ENCODE results near the gene ERBB4.
A peak's percentile ranks its signal among the peaks of the same experiment; 100 is the strongest.

ERBB4 gene

DNA sequence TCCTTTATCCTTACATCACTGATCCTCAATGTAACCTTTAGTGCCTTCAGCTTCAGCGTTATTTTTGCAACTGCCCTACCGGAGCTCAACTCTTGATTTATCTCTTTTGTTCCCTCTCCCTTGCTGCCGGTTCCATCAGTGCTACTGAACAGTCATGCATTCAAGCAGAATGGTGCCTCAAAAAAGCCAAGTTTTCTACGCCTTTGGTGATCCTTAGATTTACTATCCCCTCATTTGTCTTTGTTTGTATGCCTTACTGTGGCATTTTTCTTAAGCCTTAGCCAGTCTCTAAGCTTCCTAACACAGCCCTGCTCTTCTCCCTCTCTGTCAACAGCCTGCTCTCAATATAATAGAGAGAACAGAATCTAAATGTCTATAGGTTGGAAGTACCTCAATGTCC lies 1134.5 kb downstream of the ERBB4 start:
- TF ChIP-seq GATA2 (IDR thresholded peaks at IDR 0.05; ENCODE audit: low read depth, low read length): no peak
- no peak for TF ChIP-seq GATA3 (IDR thresholded peaks at IDR 0.05; ENCODE audit: low read depth, low read length)

DNA sequence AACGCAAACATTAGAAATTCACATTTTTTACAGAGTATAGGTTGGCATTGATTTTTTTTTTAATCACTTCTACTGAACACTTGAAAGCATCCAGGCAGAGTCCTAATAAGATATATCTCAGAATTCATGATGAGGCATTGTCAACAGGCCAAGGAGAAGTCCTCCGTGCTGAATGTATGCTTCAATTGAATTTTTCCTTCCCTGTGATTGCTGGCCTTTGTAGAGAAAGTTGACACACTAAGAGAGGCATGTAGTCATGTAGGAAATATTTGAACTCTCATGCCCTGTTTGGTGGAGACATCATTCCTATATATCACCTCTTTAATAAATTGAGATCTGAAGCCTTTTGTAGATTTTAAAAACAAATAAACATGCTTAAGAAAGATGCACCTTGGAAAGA lies 1137.3 kb downstream of the ERBB4 start:
- no peak for TF ChIP-seq GATA3 (IDR thresholded peaks at IDR 0.05; ENCODE audit: low read depth, low read length)
- TF ChIP-seq GATA2 (IDR thresholded peaks at IDR 0.05; ENCODE audit: low read depth, low read length): no peak

DNA sequence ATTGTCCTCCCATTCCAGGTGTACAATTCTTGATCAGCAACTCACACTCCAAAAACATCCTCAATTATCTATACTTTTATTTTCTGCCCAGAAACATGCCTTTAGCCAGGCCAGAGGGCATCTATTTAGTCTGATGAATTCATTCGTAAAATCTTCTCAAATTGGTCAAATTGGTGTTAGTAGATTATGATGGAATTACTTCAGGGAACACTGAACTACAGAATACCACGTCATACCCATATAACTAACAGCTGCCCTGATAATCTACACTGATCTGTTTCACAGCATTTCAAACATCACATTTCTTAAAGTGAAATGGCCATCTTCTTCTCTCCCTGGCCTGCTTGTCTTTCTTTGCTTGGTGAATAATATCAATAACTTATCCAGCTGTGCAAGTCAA lies 1140.8 kb downstream of the ERBB4 start:
- TF ChIP-seq GATA3 (IDR thresholded peaks at IDR 0.05; ENCODE audit: low read depth, low read length) (no peak), GATA2 (IDR thresholded peaks at IDR 0.05; ENCODE audit: low read depth, low read length) (no peak)

DNA sequence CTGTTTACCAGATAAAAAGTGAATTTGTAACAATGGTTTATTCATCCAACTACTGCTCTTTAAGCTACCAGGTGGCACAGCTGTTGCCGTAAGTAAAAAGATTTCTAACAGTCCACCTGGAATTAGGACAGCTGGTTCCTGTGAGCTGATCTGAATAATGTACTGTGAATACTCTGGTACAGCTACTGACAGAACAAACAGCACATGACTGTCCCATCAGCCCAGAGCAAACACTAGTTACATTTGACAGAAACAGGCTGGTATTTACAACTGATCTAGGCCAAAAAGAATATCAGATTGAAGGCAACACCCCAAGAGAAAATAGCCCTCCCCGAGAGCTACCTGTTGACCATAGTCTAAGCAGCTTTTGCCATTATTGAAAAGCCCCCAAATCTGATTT lies 1141.8 kb downstream of the ERBB4 start:
- no peak for TF ChIP-seq GATA3 (IDR thresholded peaks at IDR 0.05; ENCODE audit: low read depth, low read length)
- TF ChIP-seq GATA2 (IDR thresholded peaks at IDR 0.05; ENCODE audit: low read depth, low read length): no peak

DNA sequence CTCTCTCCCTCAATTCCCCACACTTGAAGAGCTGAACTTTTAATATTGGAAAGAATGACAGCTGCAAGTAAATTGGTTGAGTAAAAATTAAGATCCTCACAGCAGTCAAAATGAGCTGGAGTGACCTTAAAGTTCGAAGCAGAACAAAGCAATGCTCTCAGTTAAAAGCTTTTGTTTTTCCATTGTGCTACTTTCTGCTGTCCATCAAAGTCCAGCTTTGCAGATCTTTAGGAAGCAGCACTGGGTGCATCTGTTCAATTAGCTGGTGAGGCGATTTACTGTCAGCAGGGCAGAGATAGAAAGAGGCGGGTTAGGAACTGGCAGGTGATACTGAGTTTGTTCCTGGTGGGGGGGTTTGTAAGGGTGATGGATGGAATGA lies 1147.4 kb downstream of the ERBB4 start:
- TF ChIP-seq GATA3 (IDR thresholded peaks at IDR 0.05; ENCODE audit: low read depth, low read length): no peak
- TF ChIP-seq GATA2 (IDR thresholded peaks at IDR 0.05; ENCODE audit: low read depth, low read length): 0 out of 2 replicates have a peak, but pooled peaks have one; percentile 25

DNA sequence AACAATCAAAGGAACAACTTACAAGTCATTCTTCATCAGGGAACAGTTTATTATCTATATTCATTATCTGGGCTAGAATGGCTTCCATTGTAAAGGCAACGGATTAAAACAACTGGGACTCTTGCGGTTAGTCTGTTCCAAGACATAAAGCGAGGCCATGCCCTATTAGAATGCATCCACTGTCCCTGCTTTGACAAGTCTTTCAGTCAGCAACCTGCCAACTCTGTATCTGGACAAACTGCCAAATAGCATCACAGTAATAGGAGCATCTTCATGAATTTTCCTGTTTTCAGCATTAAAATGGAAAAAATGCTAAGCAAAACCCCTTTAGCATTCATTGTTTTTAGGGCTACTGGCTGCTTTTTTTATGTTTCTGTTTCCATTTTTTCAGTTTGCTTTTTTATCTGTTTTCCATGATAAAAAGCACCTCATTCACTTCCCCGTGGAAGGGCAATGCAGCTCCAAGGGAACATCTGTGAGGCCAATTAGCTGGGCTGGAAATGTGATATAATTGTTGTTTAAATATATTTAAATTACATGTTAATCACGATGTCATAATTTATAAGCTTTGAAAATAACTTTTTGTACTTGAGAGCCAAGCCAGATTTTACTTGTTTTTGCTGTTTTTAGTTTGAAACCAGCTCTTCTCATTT lies 1147.9 kb downstream of the ERBB4 start:
- no peak for TF ChIP-seq GATA3 (IDR thresholded peaks at IDR 0.05; ENCODE audit: low read depth, low read length)
- TF ChIP-seq GATA2 (IDR thresholded peaks at IDR 0.05; ENCODE audit: low read depth, low read length): no peak

DNA sequence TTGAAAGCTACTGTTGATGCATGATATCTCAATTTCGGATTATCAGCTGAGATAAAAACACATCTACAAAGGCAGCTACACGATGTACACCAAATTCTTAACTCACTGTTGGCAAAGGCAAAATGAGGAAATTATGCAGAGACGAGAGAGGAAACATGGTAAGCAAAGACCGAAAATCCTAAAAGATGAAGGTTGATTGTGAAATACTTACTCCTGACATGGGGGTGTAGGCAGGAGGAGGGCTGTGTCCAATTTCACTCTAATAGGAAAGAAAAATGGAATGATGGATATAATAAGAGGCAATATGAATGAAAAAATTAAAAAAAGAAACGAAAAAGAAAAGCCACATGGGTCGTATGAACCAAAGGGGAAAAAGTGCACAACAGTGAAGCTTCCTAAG lies 1150.9 kb downstream of the ERBB4 start:
- TF ChIP-seq GATA3 (IDR thresholded peaks at IDR 0.05; ENCODE audit: low read depth, low read length) (no peak), GATA2 (IDR thresholded peaks at IDR 0.05; ENCODE audit: low read depth, low read length) (no peak)

DNA sequence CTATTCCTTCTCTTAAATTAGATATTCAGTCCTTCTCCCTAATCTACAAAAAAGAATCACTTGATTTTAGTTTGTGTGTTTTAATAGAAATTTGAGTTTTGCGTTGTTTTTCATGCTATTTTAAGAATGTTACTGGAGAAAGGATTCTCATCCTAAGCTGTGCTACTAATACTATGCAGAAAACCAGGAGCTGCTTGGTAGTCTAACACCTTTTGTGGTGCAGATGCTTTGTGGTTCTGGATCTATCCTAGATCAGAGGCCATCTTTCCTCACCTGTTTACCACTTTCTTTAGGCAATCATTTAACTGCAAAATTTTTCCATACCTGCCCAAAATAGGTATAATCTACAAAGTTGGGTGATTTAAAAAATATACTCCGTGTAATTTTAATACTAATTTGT lies 1158.6 kb downstream of the ERBB4 start:
- TF ChIP-seq GATA2 (IDR thresholded peaks at IDR 0.05; ENCODE audit: low read depth, low read length) (no peak), GATA3 (IDR thresholded peaks at IDR 0.05; ENCODE audit: low read depth, low read length) (no peak)

DNA sequence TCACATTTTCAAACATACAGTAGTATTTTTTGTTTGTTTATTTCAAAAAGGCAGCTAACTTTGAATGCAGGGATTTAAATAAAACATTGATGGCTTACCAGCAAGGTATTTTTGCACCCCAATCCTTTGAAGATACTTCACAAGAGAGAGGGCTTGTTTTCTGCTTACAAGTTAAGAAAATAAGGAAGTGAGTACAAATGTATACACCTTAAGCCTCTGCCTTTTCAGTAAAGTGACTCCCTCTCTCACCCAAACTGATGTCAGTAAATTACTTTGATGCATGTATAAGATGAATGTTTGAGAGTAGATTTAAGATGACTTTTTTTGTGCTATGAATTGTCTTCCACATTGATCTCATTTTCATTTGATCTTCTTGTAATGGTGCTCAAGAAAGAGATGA lies 1162.2 kb downstream of the ERBB4 start:
- no peak for TF ChIP-seq GATA2 (IDR thresholded peaks at IDR 0.05; ENCODE audit: low read depth, low read length)
- no peak for TF ChIP-seq GATA3 (IDR thresholded peaks at IDR 0.05; ENCODE audit: low read depth, low read length)

DNA sequence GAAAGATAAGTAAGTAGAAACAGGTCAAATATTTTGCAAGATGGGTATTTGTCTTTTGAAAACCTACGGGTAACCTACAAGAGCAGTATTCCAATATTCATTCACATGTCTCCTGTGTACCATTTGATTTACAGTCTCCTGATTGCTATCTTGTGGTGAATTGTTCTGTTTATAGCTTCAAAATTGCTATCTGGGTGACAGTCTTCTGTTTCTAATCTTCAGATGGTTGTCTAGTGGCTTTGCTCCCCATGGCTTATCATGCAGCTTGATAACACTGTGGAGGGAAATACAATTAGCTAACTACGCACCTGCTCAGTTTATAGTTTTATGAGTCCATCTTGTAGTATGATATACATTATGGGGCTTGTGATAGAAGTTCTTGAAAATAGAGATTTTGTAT lies 1165.4 kb downstream of the ERBB4 start:
- peak; percentile 99 for TF ChIP-seq GATA3 (IDR thresholded peaks at IDR 0.05; ENCODE audit: low read depth, low read length)
- TF ChIP-seq GATA2 (IDR thresholded peaks at IDR 0.05; ENCODE audit: low read depth, low read length): peak; percentile 95

DNA sequence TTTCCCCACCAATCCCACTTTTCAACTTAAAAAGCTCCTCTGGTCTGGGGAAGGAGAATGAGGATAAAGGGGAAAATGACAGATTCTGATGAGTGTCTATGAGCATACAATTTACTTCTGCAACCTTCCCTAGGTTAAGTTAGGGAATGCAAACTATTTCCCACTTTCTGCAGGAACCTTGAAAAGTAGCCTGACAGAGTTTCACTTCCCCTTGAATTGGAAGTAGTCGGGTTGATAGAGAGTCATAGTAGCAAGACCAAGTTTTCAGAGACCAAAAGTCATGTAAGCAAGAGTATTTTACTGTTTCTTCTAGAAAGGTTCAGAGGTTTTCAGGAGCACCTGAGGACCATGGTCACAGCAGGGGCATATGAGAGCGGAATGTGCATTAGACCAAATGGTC lies 1167.1 kb downstream of the ERBB4 start:
- TF ChIP-seq GATA3 (IDR thresholded peaks at IDR 0.05; ENCODE audit: low read depth, low read length) (no peak), GATA2 (IDR thresholded peaks at IDR 0.05; ENCODE audit: low read depth, low read length) (no peak)

DNA sequence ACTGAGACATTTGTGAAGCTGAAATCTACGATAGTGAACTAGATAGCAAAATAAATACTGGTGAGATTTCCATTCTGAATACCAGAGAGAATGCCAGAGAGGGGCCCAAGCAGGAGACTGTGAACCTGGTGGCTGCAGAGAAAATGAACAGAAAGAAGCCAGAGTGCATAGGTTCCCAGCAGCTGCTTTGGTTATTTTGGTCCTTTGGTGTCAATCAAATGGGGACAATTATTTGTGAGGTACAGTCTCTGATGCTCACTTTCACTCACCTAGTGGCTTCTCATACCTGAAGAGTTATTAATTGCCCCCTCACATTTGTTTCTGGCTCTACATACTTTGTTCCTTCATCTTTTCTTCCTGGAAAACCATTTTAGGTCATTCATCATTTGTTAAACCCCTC lies 1170.1 kb downstream of the ERBB4 start:
- no peak for TF ChIP-seq GATA3 (IDR thresholded peaks at IDR 0.05; ENCODE audit: low read depth, low read length)
- no peak for TF ChIP-seq GATA2 (IDR thresholded peaks at IDR 0.05; ENCODE audit: low read depth, low read length)

DNA sequence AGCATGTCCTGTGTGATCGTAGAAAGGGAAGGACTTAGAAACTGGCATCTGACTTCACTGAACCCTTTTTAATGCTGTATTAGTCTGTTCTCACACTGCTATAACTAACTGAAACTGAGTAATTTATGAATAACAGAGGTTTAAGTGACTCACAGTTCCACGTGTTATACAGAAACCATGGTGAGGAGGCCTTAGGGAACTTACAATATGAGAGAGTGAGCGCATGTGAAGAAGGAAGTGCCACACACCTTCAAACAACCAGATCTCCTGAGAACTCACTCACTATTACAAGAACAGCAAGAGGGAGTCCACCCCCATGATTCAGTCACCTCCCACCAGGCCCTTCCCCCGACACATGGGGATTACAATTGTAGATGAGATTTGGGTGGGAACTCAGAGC lies 1170.9 kb downstream of the ERBB4 start:
- TF ChIP-seq GATA2 (IDR thresholded peaks at IDR 0.05; ENCODE audit: low read depth, low read length): no peak
- TF ChIP-seq GATA3 (IDR thresholded peaks at IDR 0.05; ENCODE audit: low read depth, low read length): no peak

DNA sequence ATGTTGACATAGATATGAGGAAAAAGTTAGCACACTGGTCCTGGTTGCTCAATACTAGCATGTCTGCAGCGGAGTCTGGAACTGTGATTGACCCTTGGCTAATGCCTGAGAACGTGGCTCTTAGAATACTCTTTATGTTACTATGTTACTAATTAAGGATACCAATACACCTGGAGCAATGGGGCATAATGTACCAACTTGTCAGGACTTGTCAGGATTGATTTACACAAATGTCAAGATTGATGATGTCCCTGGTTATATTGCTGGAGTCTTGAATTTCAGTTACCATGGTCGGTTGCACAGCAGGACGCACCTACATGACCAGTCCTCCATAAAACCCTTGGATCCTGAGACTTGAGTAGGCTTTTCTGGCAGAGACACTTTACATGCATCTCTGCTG lies 1171.3 kb downstream of the ERBB4 start:
- TF ChIP-seq GATA2 (IDR thresholded peaks at IDR 0.05; ENCODE audit: low read depth, low read length): no peak
- no peak for TF ChIP-seq GATA3 (IDR thresholded peaks at IDR 0.05; ENCODE audit: low read depth, low read length)

DNA sequence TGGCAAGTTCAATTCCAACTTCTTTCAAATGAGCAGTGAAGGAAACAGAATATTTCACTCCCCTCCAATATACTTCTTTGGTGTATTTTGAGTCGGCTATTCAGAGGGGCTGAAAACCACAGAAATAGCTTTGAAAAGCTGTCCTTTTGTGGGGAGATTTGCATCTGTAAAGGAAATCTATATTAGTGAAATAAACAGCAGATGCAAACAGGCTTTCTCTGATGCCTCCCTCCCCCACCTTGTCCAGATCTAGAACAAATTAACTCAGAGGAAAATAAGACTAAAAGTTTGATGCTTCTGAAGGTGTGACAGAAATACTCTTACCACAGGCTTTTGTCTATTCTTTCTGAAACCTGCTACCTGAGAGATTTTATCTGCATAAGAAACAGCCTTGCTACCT lies 1173.7 kb downstream of the ERBB4 start:
- TF ChIP-seq GATA2 (IDR thresholded peaks at IDR 0.05; ENCODE audit: low read depth, low read length): no peak
- TF ChIP-seq GATA3 (IDR thresholded peaks at IDR 0.05; ENCODE audit: low read depth, low read length): no peak

DNA sequence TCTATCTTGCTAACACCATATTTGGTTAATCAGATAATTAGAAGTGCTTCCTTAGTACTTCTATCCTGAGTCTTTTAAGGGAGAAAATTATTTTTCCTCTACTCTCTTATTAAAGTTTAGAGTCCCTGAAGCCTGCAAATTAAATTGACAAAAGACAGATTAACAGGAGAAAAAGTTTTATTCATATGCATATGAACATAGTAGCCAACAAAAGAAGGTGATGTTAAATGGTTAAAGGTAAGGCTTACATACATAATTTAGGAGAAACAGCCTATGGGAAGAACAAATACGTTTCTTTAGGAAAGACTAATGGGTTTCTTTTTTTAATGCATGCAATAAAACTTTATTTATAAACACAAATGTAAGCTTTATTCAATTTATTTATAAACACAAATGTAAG lies 1177.2 kb downstream of the ERBB4 start:
- no peak for TF ChIP-seq GATA3 (IDR thresholded peaks at IDR 0.05; ENCODE audit: low read depth, low read length)
- no peak for TF ChIP-seq GATA2 (IDR thresholded peaks at IDR 0.05; ENCODE audit: low read depth, low read length)

Measured in SH-SY5Y (cell line).